ENCODE data around the gene VPS26A.
"Not testable (repeated sequence)": the region's sequence is repeated elsewhere in the genome, so short reads cannot be mapped to it uniquely, and the experiment has no call there.

Gene VPS26A

DNA sequence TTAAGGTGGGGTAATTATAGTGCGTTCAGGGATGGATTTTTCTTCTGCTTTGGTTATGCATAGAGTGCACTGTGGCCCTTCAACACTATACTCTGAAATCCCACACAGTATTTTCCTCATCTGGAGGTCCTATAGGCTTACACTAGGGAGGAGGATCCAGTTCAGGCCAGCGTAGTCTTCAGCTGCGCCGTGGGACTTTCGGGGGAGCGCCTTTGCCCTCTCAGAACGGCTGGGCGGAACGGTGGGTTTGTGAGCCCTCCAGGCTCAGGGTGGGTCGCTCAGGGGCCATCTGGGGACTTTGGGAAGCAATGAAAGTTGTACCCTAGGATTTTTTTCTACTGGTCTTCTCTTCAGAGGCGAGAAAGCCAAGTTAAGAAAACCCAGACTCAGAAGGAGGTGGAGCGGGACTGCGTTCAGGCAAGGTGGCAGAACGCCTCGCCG, 652 bp upstream of the VPS26A start:
- TF ChIP-seq, protein P1, sequence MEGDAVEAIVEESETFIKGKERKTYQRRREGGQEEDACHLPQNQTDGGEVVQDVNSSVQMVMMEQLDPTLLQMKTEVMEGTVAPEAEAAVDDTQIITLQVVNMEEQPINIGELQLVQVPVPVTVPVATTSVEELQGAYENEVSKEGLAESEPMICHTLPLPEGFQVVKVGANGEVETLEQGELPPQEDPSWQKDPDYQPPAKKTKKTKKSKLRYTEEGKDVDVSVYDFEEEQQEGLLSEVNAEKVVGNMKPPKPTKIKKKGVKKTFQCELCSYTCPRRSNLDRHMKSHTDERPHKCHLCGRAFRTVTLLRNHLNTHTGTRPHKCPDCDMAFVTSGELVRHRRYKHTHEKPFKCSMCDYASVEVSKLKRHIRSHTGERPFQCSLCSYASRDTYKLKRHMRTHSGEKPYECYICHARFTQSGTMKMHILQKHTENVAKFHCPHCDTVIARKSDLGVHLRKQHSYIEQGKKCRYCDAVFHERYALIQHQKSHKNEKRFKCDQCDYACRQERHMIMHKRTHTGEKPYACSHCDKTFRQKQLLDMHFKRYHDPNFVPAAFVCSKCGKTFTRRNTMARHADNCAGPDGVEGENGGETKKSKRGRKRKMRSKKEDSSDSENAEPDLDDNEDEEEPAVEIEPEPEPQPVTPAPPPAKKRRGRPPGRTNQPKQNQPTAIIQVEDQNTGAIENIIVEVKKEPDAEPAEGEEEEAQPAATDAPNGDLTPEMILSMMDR (IDR thresholded peaks at IDR 0.05; ENCODE audit: low read depth, low read length, missing control alignments): no peak
- peak; percentile 26 for DNase-seq (ENCODE audit: extremely low read depth, low read depth)

DNA sequence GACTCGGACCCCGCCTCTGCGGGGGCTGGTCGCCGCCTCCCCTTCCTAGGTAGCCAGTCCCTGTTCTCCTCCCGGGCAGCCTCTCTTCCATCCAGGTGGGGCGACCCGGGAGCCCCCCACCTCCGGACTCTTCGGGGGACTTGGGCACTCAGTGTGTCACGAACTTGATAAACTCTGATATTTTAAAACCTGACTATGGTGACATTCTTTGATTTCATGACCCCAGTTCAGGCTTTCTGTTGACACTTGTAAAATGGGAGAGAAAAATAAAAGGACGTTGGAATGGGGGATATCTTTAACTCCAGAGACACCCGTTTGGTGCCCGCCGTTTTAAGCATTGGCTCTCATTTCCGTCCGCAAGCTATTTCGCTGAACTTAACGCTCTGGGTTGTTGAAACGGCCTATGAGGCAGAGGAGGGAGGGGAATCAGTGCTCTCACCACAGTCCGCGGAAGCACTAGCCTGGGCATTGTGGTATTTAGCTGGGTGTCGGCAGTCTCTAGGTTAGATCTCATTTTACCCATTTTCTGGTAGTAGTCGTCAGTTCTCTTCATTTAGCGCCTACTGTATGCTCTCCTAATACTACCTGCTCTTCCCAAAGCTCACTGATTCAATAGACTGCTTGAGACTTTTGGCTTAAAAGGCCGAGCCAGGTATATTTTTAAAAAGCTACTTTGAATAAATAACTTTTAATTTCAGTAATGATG, 738 bp downstream of the VPS26A start:
- TF ChIP-seq, protein P1 (IDR thresholded peaks at IDR 0.05; ENCODE audit: low read depth, low read length, missing control alignments): no peak
- DNase-seq (ENCODE audit: extremely low read depth, low read depth): peak; percentile 26
- peak overlapping the region; percentile 81 for H3K4me3 ChIP-seq (replicated peaks; ENCODE audit: low read depth, low read length)

More for the DNA sequence above, 652 bp upstream of the VPS26A start:
- peak overlapping the region; percentile 81 for H3K4me3 ChIP-seq (replicated peaks; ENCODE audit: low read depth, low read length)

DNA sequence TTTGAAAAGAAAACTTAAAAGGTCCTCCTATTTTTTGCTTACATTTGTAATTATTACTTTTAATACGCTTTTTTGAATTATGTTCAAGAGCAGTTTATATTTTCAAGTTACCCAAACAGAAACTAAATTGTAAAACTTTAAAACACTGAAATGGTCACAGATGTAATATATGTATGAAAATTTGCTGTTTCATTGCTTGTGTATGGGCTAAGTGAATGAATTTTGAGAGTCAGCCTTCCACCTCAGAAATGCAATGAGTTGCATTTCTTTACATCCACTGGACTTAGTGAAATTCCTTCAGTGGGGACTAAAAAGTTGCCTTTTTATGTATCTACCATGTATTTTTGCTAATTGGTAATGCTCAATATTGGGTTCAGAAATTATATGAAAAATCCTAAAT, 1.6 kb downstream of the VPS26A start:
- TF ChIP-seq, protein P1 (IDR thresholded peaks at IDR 0.05; ENCODE audit: low read depth, low read length, missing control alignments): no peak
- DNase-seq (ENCODE audit: extremely low read depth, low read depth): no peak
- H3K4me3 ChIP-seq (replicated peaks; ENCODE audit: low read depth, low read length): peak overlapping the region; percentile 81

DNA sequence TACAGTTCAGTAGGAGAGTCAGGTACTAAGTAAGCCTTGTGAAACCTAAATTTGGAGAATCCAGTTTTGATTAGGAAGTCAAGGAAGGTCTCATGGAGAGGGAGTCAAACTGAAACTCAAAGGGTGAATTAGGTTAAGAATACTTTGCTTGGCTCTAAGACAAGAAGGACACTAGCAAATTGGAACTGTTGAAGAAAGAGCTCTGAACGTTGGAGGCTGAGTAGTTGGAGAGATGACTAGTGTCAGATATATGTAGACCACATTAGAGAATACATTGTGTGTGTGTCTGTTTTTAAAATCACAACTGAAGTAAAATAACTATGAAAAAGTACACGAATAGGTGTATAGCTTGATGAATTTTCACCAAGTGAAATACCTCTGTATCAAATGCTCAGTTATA, 6.3 kb downstream of the VPS26A start:
- H3K4me3 ChIP-seq (replicated peaks; ENCODE audit: low read depth, low read length): no peak overlapping the region
- DNase-seq (ENCODE audit: extremely low read depth, low read depth): no peak
- TF ChIP-seq, protein P1 (IDR thresholded peaks at IDR 0.05; ENCODE audit: low read depth, low read length, missing control alignments): no peak

DNA sequence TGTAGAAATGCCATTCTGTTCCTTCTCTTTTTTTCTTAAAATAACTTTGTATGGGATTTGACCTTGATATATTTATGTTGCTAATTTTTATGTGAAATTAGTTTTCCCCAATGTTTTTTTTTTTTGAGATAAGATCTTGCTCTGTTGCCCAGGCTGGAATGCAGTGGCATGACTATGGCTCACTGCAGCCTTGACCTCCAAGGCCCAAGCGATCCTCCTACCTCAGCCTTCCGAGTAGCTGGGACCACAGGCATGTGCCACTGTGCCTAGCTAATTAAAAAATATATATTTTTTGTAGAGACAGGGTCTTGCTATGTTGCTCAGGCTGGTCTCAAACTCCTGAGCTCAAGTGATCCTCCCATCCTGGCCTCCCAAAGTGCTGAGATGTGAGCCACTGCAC, 16.0 kb downstream of the VPS26A start:
- H3K4me3 ChIP-seq (replicated peaks; ENCODE audit: low read depth, low read length): no peak overlapping the region
- TF ChIP-seq, protein P1 (IDR thresholded peaks at IDR 0.05; ENCODE audit: low read depth, low read length, missing control alignments): no peak
- no peak for DNase-seq (ENCODE audit: extremely low read depth, low read depth)

DNA sequence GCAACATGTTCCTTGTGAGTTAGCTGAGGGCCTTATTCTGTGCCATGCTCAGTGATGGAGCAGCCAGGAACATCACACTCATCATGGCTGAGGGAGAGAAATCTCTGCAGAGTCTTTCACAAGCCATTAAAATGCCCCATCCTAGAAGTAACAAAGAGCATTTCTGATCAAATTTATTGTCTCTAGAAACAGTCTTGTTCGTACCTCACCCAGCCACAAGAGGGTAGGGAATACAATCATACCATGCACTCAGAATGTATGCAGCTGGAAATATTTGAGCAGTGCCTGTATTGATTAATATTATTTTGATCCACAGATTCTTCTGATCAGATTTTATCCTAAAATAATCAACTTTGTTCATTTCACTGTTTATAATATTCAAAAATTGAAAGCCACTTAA, 17.3 kb downstream of the VPS26A start:
- TF ChIP-seq, protein P1 (IDR thresholded peaks at IDR 0.05; ENCODE audit: low read depth, low read length, missing control alignments): no peak
- DNase-seq (ENCODE audit: extremely low read depth, low read depth): no peak
- no peak overlapping the region for H3K4me3 ChIP-seq (replicated peaks; ENCODE audit: low read depth, low read length)

DNA sequence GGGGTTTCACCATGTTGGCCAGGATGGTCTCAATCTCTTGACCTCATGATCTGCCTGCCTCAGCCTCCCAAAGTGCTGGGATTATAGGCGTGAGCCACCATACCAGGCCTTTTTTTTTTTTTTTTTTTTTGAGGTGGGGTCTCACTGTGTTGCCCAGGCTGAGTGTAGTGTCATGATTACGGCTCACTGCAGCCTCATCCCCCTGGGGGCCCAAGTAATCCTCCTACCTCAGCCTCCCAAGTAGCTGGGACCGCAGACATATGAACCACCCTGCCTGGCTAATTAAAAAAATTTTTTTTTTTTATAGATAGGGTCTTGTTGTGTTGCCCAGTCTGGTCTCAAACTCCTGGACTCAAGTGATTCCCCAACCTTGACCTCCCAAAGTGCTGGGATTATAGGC, 18.1 kb downstream of the VPS26A start:
- H3K4me3 ChIP-seq (replicated peaks; ENCODE audit: low read depth, low read length); DNase-seq (ENCODE audit: extremely low read depth, low read depth): not testable (repeated sequence)

All from HFF-Myc (cell line).